Measurements from ENCODE around the gene ARID4B. TPM values are rescaled to one million over a fixed set of nuclear protein-coding genes. Genes with fewer than 3 reads are reported as not detected.

Gene ARID4B
- total RNA-seq, 1 experiment from 2014 or later = 17.6 TPM

- CTCF ChIA-PET = no interaction called here
- peaks cover 6% of the 10 kb centered on the region for H3K36me3 ChIP-seq (ENCODE audit: insufficient read depth, low read length, poor library complexity, severe bottlenecking)
- intact Hi-C loops (cut with micrococcal nuclease; ENCODE audit: unreplicated experiment) = no loop called here
These were observed 182.3 kb downstream of the ARID4B start for GRCh38 chr1:235145639-235146038.

GRCh38 chr1:235142991-235143390, 185.0 kb downstream of the ARID4B start:
- DNase-seq (ENCODE audit: low spot score) = no peak
- Histone ChIP-seq H3K9me3 (ENCODE audit: low read depth, low read length, poor library complexity, severe bottlenecking) (no peaks in the 10 kb centered on the region), H3K4me1 (ENCODE audit: insufficient read depth, low read length, poor library complexity, severe bottlenecking) (no peaks in the 10 kb centered on the region), H3K27me3 (replicated peaks; ENCODE audit: insufficient read depth, low read depth, low read length, poor library complexity) (no peaks in the 10 kb centered on the region), H3K27ac (ENCODE audit: low read depth, low read length, poor library complexity, severe bottlenecking) (no peak overlapping the region), H3K36me3 (ENCODE audit: insufficient read depth, low read length, poor library complexity, severe bottlenecking) (peaks cover 3% of the 10 kb centered on the region), H3K4me3 (ENCODE audit: low read depth, low read length, poor library complexity, severe bottlenecking) (no peak overlapping the region)
- TF ChIP-seq, protein P1, sequence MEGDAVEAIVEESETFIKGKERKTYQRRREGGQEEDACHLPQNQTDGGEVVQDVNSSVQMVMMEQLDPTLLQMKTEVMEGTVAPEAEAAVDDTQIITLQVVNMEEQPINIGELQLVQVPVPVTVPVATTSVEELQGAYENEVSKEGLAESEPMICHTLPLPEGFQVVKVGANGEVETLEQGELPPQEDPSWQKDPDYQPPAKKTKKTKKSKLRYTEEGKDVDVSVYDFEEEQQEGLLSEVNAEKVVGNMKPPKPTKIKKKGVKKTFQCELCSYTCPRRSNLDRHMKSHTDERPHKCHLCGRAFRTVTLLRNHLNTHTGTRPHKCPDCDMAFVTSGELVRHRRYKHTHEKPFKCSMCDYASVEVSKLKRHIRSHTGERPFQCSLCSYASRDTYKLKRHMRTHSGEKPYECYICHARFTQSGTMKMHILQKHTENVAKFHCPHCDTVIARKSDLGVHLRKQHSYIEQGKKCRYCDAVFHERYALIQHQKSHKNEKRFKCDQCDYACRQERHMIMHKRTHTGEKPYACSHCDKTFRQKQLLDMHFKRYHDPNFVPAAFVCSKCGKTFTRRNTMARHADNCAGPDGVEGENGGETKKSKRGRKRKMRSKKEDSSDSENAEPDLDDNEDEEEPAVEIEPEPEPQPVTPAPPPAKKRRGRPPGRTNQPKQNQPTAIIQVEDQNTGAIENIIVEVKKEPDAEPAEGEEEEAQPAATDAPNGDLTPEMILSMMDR (conservative IDR thresholded peaks at IDR 0.05; ENCODE audit: low read depth, low read length) = no peak
- no peak for TF ChIP-seq EZH2 (IDR thresholded peaks at IDR 0.05; ENCODE audit: borderline replicate concordance, low read depth, low read length, poor library complexity, severe bottlenecking)
- intact Hi-C loops (cut with micrococcal nuclease; ENCODE audit: unreplicated experiment) = no loop called here
- ChIA-PET CTCF (no interaction called here), POLR2A (ENCODE audit: low non-redundant PET) (no interaction called here)
- no TSS peak for BruUV-seq (replicated peaks)

More at GRCh38 chr1:235145639-235146038, 182.3 kb downstream of the ARID4B start:
- Histone ChIP-seq H3K27me3 (replicated peaks; ENCODE audit: insufficient read depth, low read depth, low read length, poor library complexity) (no peaks in the 10 kb centered on the region), H3K27ac (ENCODE audit: low read depth, low read length, poor library complexity, severe bottlenecking) (no peak overlapping the region), H3K9me3 (ENCODE audit: low read depth, low read length, poor library complexity, severe bottlenecking) (no peaks in the 10 kb centered on the region), H3K4me1 (ENCODE audit: insufficient read depth, low read length, poor library complexity, severe bottlenecking) (no peaks in the 10 kb centered on the region), H3K4me3 (ENCODE audit: low read depth, low read length, poor library complexity, severe bottlenecking) (no peak overlapping the region)
- TF ChIP-seq, protein P1 (conservative IDR thresholded peaks at IDR 0.05; ENCODE audit: low read depth, low read length) = no peak
- no peak for TF ChIP-seq EZH2 (IDR thresholded peaks at IDR 0.05; ENCODE audit: borderline replicate concordance, low read depth, low read length, poor library complexity, severe bottlenecking)
- DNase-seq (ENCODE audit: low spot score) = no peak
- POLR2A ChIA-PET (ENCODE audit: low non-redundant PET) = interaction anchor here (0.6 kb wide), 2 partner anchors 12 to 83 kb away, joined by 4 to 11 read pairs; no protein-coding TSS in a partner anchor
- BruUV-seq (replicated peaks) = no TSS peak

GRCh38 chr1:235139315-235139714, 188.7 kb downstream of the ARID4B start:
- Histone ChIP-seq H3K4me1 (ENCODE audit: insufficient read depth, low read length, poor library complexity, severe bottlenecking) (no peaks in the 10 kb centered on the region), H3K27ac (ENCODE audit: low read depth, low read length, poor library complexity, severe bottlenecking) (no peak overlapping the region), H3K36me3 (ENCODE audit: insufficient read depth, low read length, poor library complexity, severe bottlenecking) (peaks cover 18% of the 10 kb centered on the region), H3K9me3 (ENCODE audit: low read depth, low read length, poor library complexity, severe bottlenecking) (no peaks in the 10 kb centered on the region), H3K27me3 (replicated peaks; ENCODE audit: insufficient read depth, low read depth, low read length, poor library complexity) (no peaks in the 10 kb centered on the region), H3K4me3 (ENCODE audit: low read depth, low read length, poor library complexity, severe bottlenecking) (no peak overlapping the region)
- ChIA-PET POLR2A (ENCODE audit: low non-redundant PET) (no interaction called here), CTCF (no interaction called here)
- no peak for DNase-seq (ENCODE audit: low spot score)
- BruUV-seq (replicated peaks) = no TSS peak
- intact Hi-C loops (cut with micrococcal nuclease; ENCODE audit: unreplicated experiment) = no loop called here
- TF ChIP-seq, protein P1 (conservative IDR thresholded peaks at IDR 0.05; ENCODE audit: low read depth, low read length) = no peak
- no peak for TF ChIP-seq EZH2 (IDR thresholded peaks at IDR 0.05; ENCODE audit: borderline replicate concordance, low read depth, low read length, poor library complexity, severe bottlenecking)

All from A673 (cell line).